ENCODE results near the gene IQCM.

- no peak for TF ChIP-seq CTCF (IDR thresholded peaks at IDR 0.05)
- no peak for TF ChIP-seq SIN3A (IDR thresholded peaks at IDR 0.05; ENCODE audit: borderline replicate concordance, insufficient read depth, low read depth, low read length)
- TF ChIP-seq REST (IDR thresholded peaks at IDR 0.05; ENCODE audit: insufficient read depth in 1 of 2, low read depth in 2 of 2, low read length in 1 of 2), result no peak
- TF ChIP-seq POLR2AphosphoS5 (IDR thresholded peaks at IDR 0.05; ENCODE audit: low read depth, low read length), result no peak
These were observed at the start of gene IQCM for GRCh38 chr4:149815743-149816142.
